DND-41 (cell line): ENCODE measurements around the gene TBC1D5.

Source experiments
- EZH2 ChIP-seq: IDR thresholded peaks from 3 replicates; pipeline ENCODE4 v1.6.1; 2012; ENCODE audit warnings: borderline replicate concordance, low read depth, mild to moderate bottlenecking, moderate library complexity, low read length, inconsistent platforms; ENCODE audit not compliant: severe bottlenecking
- TF ChIP-seq, protein P1 (sequence below): IDR thresholded peaks from 2 replicates; pipeline ENCODE4 v1.5.1; 2012; ENCODE audit warnings: borderline replicate concordance, low read length, moderate library complexity, mild to moderate bottlenecking; ENCODE audit not compliant: poor library complexity, severe bottlenecking; ENCODE audit errors: extremely low read depth

- TF ChIP-seq, protein P1, sequence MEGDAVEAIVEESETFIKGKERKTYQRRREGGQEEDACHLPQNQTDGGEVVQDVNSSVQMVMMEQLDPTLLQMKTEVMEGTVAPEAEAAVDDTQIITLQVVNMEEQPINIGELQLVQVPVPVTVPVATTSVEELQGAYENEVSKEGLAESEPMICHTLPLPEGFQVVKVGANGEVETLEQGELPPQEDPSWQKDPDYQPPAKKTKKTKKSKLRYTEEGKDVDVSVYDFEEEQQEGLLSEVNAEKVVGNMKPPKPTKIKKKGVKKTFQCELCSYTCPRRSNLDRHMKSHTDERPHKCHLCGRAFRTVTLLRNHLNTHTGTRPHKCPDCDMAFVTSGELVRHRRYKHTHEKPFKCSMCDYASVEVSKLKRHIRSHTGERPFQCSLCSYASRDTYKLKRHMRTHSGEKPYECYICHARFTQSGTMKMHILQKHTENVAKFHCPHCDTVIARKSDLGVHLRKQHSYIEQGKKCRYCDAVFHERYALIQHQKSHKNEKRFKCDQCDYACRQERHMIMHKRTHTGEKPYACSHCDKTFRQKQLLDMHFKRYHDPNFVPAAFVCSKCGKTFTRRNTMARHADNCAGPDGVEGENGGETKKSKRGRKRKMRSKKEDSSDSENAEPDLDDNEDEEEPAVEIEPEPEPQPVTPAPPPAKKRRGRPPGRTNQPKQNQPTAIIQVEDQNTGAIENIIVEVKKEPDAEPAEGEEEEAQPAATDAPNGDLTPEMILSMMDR = no peak
- TF ChIP-seq EZH2 = no peak
These were observed 117.3 kb downstream of the TBC1D5 start for GRCh38 chr3:17625133-17625532.
